ENCODE measurements around the gene AGAP3.
"Not testable (repeated sequence)": the region's sequence is repeated elsewhere in the genome, so short reads cannot be mapped to it uniquely, and the experiment has no call there.

Gene AGAP3

DNA sequence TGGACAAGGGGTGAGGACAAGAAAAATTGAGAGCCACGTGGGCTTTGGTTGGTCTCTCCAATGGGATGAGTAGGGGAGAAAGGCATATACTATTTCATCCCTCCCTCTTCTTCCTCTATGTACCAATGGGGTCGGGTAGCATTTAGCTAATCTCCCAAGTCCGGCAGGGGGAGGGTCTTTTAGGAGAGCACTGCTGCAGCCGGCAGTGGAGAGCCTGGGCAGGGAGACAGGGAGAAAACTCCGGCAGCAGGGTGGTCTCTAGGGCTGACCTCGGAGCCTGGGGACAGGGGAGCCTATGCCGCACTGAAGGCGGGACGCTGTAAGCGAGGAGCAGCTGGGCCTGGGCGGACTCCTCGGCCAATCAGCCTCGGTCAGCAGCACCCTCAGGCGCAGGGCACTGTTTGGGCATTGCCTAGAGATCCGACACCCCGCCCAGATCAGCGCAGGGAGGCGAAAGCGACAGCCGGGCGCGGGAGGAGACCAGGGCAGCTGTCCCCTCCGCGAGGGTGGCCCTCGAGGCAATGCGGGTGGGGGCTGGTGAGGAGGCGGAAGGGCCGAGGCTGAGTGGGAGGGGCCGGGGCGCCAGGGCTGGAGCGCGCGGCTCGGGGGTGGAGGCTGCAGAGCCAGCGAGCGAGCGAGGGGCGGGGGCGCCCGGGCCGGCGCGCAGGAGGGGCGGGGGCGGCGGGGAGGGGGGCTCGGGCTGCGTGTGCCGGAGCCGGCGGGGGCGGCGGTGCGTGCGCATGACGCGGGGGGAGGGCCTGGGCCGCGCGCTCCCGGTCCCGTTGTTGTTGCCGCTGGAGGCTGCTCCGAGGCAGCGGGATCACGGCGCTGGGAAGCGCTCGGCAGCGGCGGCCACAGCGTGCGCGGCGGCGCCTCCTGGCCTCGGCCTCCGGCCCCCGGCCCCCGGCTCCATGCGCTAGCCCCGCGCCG lies at the start of gene AGAP3:
TSS of gene AGAP3 (plus strand) at position 785 of the 930 bp plus-strand sequence. CDS start 267 bp downstream, outside the sequence.
- peak; percentile 65 for DNase-seq

DNA sequence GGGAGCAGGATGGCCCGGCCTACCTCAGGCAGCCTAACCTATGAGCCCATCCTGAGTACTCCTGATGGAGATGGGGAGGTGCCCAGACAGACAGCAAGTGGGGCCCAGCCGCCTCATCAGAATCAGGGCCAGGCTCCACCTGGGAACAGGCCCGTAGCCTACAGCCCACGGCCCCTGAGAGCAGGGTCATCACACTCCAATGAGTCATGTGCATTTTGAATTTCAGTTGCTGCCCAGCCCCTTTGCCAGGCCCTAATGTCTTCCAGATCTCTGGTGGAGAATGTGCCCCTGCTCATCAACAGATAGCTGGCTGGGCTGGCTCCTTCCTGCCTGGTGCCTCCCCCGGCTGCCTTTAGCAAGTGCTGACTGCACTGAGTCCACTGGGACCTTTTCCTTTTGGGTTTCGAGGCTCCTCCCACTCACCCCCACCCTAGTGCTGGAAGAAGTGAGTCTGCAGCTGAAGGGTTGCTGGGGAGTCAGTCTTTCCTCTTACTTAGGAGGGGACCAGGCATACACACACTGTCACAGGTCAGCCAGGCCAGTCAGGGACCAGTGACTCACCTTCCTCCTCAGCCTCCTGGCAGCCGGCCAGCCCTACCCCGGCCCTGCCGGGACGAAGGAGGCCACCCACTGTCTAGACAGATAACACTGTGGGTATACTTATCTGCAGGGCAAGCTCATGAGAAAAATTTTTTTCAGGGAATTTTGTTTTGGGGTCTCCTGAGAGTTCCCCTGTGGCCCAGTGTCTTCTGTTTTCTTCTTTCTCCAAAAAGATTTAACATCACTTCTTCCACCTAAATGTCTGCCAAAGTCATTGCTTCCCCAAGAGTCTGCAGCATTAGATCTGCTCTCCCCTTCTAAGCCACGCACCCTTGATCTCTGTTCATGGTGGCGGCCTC lies 47.1 kb upstream of the AGAP3 start:
- DNase-seq: no peak

DNA sequence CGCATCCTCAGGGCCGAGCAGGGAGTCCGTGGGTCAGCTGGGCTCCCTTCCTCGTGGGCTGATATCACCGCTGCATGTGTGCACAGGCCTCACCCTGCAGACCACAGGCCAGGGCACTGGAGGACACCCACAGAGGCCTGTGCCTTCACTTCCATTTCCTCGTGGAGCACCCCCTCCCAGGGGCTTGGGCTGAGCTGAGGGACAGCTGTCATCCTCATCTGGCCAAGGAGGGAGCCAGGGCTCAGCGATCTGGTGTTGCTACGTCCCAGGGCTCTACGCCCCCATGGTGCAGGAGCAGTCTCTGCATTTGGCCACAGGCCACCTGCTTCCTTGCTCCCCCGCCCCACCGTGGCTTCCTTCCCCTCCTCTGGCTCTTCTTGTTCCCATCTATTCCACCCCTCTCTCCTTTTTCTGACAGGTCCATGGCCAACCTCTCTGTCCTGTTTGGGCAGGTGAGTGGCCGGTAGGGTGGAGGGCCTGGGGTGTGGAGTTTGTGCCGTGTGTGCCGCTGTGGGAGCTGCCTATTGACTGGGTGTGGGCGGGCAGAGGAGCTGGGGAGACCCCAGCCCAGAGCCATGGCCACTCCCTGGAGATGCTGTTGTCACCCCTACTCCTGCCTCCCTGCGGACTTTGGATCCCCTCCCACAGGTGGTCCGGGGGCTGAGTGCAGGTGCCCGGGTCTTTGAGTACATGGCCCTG lies 46.3 kb upstream of the AGAP3 start:
- DNase-seq: no peak

DNA sequence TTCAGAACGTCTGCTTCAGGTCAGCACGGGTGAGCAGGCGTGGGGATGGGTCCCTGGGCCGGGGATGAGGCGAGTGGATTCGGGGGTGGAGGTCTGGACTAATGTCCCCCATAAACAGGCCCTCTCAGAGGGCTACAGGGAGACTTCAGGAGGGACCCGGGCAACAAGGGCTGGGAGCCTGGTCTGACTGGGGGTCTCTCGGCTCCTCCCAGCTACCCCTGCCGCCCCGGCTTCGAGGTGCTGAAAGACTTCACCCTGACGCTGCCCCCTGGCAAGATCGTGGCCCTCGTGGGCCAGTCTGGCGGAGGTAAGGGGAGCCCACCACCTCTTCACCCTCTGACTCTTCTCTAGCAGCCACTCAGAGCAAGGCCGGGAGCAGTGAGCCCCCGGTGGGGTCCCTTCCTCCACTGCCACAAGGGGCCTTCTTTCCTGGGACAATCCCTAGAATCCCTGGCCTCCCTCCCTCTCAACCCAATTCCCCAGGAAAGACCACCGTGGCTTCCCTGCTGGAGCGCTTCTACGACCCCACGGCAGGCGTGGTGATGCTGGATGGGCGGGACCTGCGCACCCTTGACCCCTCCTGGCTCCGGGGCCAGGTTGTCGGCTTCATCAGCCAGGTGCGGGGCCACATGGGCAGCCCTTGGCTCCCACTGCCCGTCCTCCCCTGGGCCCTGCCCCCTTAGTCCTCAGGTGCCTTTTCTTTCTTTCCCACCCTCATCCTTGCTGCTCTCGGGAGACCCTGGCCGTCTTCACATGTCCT lies 45.5 kb upstream of the AGAP3 start:
- no peak for DNase-seq

DNA sequence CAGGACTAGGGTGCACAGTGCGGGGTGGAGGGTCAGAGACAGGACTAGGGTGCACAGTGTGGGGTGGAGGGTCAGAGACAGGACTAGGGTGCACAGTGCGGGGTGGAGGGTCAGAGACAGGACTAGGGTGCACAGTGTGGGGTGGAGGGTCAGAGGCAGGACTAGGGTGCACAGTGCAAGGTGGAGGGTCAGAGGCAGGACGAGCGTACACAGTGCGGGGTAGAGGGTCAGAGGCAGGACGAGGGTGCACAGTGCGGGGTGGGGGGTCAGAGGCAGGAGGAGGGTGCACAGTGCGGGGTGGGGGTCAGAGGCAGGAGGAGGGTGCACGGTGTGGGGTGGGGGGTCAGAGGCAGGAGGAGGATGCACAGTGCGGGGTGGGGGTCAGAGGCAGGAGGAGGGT lies 42.8 kb upstream of the AGAP3 start:
- not testable (repeated sequence) for DNase-seq

DNA sequence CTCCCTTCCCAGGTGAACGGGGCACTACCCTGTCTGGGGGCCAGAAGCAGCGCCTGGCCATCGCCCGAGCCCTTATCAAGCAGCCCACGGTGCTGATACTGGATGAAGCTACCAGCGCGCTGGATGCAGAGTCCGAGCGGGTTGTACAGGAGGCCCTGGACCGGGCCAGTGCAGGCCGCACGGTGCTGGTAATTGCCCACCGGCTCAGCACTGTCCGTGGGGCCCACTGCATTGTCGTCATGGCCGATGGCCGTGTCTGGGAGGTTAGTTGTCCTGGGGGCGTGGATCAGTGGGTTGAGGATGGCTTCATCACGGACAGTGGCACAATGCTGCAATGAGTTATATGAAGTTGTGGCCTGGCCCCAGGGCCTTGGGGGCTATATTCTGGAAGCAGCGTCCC lies 42.3 kb upstream of the AGAP3 start:
- no peak for DNase-seq

DNA sequence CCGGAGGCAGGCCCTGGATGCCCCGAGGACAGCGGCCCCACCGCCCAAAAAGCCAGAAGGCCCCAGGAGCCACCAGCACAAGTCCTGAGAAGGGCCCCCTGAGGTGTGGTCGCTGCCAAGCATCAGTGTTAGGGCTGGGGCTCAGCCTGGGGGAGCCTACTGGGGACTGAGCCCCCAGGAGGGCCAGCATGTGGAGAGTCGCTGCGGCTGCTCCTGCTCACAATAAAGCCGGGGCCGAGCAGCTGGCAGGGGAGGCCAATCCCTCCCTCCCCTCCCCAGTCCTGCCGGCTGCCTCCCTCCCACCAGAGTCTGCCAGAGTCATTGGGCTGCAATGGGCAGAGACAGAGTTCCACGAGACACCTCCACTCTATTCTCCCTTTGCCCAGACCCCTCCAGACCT lies 41.0 kb upstream of the AGAP3 start:
- DNase-seq: no peak

DNA sequence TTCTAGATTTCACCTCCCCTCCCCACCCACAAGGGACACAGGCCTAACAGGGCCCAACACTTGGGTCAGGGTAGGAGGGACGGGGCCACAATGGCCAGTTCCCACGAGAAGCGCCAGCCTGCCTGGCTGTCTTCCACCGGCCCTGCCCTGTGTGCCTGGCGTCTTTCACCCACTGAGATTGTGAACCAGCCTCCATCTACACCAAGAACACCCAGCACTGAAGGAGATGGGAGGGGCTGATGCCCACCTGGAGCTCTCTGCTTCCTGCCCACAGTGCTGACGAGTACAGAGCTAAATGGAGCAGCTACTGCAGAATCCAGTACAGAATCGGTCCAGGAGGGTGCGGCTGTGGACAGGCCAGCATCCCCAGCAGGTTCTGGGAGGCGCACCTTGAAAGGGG lies 40.3 kb upstream of the AGAP3 start:
- DNase-seq: no peak

DNA sequence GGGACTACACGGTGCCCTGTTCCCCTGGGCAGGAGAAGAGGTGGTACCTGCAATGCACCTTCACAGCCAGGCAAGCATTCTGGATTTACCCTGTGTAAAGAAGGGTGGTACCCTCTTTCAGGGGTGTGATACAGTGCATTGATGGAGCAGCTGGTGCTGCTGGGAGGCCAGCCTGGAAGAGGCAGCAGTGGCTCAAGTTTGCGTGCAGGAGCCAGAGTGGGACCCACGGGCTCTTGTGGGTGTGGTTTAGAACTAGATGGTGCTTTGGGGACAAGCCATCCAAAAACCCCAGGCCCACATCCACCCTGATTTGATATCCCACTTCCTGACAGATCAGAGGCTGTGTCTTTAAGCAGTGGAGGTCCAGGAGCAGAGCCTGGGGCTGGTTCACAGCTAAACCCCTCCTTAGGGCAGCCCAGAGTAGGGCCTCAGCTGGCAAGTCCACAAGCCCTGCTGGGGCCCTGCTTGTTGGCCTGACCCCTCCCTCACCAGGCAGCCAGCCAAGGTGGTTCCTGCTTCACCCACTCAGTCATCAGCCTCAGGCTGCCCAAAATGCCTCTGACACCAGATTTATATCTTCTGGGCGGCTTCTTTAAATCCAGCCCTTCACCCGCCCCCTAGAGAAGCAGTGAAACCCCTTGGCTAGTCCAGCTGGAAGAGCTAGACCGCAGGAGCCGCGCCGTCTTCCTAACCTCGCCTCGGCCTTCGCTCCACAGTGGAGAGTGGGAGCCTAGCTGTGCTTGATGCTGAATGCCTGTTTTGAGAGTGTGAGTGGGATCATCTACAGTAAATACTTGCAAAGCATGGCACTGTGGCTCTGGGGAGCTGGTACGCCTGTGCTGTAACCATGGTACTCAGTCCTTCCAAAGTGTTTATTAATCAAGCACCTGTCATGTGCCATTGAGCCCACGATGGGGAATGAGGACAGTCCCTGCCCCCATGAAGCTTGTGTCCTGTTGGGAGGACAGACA lies 39.4 kb upstream of the AGAP3 start:
- no peak for DNase-seq

DNA sequence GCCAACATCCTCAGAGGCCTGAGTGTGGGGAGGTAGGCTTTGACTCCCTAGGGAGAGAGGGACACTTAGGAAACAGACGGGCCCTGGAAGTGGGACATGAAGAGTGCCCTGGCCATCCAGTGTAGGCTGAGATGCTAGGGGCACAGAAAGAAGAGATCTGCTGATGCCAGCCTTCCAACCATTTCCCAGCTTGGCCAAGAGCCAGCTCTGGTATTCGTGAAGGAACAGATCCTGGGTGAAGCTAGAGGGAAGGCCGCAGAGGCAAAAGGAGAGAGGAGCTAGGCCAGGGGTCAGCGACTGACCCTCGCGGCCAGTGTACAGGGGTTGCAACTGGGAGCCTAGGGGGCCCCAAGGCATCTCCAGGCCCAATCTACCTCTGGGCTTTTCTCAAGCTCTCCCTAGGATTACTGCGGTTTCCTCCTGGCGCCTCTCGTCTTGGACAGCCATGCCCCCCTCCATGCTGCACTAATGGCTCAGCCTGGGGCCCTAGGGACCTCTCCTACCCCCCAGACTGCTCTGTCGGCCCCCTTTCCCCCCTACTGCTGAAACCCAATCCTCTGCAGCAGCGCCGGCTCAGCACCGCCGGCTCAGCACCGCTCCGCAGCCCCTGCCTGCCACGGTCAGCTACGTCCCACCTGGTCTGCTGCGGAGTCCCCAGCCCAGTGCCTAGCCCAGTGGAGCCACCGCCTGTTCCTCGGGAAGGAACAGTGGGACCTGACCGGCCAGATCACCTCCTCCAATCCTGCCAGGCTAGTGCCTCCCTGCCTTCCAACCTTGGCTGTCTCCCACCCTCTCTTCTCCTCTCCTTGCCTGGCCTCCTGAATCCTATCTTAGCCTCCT lies 38.1 kb upstream of the AGAP3 start, which contains the start of gene ASIC3:
TSS of gene ASIC3 (plus strand) at position 556 of the 840 bp plus-strand sequence. CDS start 355 bp downstream, outside the sequence.
- no peak for DNase-seq

DNA sequence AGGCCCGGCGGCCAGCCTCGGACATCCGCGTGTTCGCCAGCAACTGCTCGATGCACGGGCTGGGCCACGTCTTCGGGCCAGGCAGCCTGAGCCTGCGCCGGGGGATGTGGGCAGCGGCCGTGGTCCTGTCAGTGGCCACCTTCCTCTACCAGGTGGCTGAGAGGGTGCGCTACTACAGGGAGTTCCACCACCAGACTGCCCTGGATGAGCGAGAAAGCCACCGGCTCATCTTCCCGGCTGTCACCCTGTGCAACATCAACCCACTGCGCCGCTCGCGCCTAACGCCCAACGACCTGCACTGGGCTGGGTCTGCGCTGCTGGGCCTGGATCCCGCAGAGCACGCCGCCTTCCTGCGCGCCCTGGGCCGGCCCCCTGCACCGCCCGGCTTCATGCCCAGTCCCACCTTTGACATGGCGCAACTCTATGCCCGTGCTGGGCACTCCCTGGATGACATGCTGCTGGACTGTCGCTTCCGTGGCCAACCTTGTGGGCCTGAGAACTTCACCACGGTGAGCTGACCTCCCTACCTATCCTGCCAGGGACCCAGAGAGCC lies 37.3 kb upstream of the AGAP3 start:
- no peak for DNase-seq

DNA sequence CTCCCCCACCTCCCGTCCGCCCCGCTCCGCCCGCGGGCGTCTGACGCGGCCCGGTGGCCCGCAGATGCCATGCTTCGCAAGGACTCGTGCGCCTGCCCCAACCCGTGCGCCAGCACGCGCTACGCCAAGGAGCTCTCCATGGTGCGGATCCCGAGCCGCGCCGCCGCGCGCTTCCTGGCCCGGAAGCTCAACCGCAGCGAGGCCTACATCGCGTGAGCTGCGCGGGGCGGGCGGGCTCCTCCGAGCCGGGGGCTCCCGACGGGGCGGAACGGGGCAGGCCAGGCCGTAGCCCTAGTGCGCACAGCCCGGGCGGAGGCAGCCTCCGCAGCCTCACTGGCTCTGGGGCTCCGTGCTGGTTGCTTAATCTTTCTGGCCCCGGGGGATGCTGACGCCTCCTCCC lies 35.2 kb upstream of the AGAP3 start:
- DNase-seq: no peak

DNA sequence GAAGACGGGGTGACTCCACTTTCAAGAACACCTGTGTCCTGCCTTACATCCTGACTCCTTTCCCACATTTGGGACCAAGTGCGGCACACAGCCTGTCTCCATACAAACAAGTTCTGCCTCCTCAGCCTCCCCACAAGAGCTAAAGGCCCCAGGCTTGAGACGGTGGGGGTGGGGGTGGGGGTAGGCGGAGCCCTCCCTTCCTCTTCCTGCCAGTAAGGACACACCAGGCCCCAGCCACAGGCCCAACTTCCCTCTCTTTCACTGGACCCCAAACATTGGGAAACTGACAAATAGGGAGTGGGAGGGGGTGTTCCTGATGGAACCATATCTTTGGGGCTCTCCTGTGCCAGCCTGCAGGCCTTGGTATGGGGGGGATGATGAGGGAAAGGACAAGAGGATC lies 33.2 kb upstream of the AGAP3 start:
- no peak for DNase-seq

DNA sequence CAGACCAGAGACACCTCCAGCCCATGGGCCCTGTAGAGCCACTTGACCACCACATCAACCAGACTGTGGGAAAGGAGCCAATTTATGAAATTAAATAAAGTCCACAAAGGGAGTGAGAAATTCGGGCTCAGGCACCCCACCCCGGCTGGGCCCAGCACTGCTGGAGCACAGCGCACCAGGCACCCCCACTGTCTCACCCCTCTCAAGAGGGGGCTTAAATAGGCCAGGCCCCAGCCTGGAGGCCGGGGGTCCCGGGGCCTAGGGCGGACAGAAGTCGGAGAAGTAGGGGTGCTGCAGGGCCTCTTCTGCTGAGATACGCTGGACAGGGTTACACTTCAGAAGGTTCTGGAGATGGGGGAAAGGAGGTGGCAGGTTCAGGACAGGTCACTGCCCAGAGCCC lies 32.5 kb upstream of the AGAP3 start:
- no peak for DNase-seq

DNA sequence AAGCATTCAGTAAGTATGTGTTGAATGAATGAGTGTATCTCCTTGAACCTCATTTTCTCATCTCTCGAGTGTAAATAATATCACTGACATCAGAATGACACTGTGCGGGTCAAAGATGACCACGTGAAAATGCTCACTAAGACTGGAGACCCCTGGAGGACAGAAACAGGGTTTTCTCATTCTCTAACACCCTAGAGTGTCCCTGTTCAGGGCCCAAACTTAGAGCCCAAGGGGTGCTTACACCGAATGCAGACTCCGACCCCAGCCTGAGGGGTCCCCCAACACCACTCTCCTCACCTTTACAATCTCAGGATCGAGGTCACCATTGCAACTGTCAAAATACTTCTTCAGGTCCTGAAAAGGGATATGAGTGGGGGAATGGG lies 30.0 kb upstream of the AGAP3 start:
- DNase-seq: no peak

DNA sequence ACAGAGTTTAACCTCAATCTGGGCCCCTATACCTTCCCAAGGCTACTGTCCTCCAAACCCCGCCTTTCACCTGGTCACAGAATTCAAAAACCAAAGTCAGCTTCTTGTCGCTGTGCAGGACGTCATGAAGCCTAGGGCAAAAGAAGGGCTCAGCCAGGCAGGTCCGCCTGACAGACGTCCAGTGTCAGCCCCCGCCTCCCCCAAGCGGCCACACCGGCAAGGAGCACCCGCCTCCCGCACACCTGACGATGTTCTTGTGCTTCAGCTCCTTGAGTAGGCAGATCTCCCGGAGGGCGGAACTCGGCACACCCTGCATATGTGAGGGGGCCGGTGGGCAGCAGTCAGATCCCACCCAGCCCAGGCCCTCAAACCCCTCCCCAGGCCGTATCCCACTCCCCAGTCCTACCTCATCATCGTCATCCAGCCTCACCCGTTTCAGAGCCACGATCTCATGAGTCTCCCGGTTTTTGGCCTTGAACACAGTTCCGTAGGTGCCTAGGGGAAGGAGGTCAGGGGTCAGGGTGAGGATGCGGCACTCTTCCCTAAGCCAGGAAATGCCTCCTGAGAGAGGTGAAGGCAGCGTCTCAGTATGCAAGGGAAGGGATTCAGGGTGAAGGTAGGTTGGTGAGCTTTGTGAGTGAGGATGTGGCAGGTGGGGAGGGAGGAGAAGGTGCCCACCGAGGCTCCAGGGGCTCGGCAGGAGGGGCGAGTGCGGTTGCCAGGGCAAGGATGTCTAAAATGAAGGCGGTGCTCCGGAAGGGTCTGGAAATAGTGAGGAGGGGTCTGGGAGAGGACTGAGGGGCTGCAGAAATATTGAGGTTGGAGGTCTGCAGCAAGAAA lies 29.4 kb upstream of the AGAP3 start:
- no peak for DNase-seq

DNA sequence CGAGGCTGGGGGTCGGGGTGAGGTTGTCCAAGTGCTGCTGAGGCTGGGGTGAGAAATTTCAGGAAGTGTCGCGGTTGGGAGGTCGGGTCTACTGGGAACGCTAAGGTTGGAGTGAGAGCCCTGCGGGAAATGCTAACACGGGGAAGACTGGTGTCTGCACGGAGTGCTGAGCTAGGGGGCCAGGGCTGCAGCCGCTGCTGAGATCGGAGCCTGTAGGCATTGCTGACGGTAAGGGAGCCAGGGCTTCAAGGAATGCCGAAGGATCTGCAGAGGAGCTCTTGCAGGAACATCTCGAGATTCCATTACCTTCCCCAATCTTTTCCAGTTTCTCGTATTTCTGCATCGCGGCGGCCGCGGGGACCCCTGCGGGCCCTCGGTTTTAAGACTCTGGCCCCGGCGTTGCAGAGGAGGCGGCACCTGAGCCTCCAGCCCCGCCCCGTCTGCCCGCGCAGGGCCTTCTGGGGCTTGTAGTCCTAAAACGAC lies 28.7 kb upstream of the AGAP3 start, which contains the start of gene CDK5:
TSS of gene CDK5 (minus strand) at position 392 of the 483 bp plus-strand sequence. CDS start at position 343, 49 bp downstream.
- DNase-seq: no peak

Data from NCI-H1694 (cell line).